ENCODE results near the gene ZNF79. TPM values are rescaled to one million over a fixed set of nuclear protein-coding genes. Genes with fewer than 3 reads are reported as not detected.
A peak's percentile ranks its signal among the peaks of the same experiment; 100 is the strongest.

ZNF79 gene
- total RNA-seq, 1 experiment from 2014 or later = 9.0 TPM

DNA sequence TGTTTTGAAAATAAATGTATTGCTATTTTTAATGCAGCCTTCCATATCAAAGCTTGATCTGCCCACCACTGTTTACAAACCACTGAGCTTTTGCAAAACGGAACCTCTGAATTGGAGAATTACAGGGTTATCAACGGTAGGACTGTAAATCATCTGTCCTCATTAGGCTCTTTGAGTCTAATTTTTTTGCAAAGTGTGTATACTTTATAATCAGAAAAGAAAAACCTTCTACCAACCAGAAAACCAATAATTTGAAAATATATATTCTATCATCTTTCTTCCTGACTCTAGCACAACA is 34.0 kb upstream of the ZNF79 start (continued):
- TF ChIP-seq IRF2 (CRISPR knock-in tag; IDR thresholded peaks at IDR 0.05; ENCODE audit: borderline replicate concordance, low read depth) (no peak), GRHL2 (CRISPR knock-in tag; IDR thresholded peaks at IDR 0.05; ENCODE audit: insufficient replicate concordance, severe bottlenecking) (no peak), GTF2I (CRISPR knock-in tag; conservative IDR thresholded peaks at IDR 0.05) (no peak)
- TF ChIP-seq, protein P1, sequence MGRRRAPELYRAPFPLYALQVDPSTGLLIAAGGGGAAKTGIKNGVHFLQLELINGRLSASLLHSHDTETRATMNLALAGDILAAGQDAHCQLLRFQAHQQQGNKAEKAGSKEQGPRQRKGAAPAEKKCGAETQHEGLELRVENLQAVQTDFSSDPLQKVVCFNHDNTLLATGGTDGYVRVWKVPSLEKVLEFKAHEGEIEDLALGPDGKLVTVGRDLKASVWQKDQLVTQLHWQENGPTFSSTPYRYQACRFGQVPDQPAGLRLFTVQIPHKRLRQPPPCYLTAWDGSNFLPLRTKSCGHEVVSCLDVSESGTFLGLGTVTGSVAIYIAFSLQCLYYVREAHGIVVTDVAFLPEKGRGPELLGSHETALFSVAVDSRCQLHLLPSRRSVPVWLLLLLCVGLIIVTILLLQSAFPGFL (CRISPR knock-in tag; IDR thresholded peaks at IDR 0.05; ENCODE audit: borderline replicate concordance) = no peak
- TF ChIP-seq, protein P2, sequence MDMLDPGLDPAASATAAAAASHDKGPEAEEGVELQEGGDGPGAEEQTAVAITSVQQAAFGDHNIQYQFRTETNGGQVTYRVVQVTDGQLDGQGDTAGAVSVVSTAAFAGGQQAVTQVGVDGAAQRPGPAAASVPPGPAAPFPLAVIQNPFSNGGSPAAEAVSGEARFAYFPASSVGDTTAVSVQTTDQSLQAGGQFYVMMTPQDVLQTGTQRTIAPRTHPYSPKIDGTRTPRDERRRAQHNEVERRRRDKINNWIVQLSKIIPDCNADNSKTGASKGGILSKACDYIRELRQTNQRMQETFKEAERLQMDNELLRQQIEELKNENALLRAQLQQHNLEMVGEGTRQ (CRISPR knock-in tag; IDR thresholded peaks at IDR 0.05) = no peak
- TF ChIP-seq, protein P3, sequence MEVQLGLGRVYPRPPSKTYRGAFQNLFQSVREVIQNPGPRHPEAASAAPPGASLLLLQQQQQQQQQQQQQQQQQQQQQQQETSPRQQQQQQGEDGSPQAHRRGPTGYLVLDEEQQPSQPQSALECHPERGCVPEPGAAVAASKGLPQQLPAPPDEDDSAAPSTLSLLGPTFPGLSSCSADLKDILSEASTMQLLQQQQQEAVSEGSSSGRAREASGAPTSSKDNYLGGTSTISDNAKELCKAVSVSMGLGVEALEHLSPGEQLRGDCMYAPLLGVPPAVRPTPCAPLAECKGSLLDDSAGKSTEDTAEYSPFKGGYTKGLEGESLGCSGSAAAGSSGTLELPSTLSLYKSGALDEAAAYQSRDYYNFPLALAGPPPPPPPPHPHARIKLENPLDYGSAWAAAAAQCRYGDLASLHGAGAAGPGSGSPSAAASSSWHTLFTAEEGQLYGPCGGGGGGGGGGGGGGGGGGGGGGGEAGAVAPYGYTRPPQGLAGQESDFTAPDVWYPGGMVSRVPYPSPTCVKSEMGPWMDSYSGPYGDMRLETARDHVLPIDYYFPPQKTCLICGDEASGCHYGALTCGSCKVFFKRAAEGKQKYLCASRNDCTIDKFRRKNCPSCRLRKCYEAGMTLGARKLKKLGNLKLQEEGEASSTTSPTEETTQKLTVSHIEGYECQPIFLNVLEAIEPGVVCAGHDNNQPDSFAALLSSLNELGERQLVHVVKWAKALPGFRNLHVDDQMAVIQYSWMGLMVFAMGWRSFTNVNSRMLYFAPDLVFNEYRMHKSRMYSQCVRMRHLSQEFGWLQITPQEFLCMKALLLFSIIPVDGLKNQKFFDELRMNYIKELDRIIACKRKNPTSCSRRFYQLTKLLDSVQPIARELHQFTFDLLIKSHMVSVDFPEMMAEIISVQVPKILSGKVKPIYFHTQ (CRISPR knock-in tag; IDR thresholded peaks at IDR 0.05) = no peak
- TF ChIP-seq, protein P4, sequence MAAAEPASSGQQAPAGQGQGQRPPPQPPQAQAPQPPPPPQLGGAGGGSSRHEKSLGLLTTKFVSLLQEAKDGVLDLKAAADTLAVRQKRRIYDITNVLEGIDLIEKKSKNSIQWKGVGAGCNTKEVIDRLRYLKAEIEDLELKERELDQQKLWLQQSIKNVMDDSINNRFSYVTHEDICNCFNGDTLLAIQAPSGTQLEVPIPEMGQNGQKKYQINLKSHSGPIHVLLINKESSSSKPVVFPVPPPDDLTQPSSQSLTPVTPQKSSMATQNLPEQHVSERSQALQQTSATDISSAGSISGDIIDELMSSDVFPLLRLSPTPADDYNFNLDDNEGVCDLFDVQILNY (CRISPR knock-in tag; IDR thresholded peaks at IDR 0.05) = no peak

- no peak overlapping the region for H3K27ac Mint-ChIP-seq
- TF ChIP-seq TP53 (CRISPR knock-in tag; IDR thresholded peaks at IDR 0.05) (no peak), GABPB1 (CRISPR knock-in tag; IDR thresholded peaks at IDR 0.05) (peak; percentile 79)
- ATAC-seq = no peak
Measured at GRCh38 chr9:127390563-127390962, 33.6 kb upstream of the ZNF79 start.

GRCh38 chr9:127392166-127392565 is 32.0 kb upstream of the ZNF79 start:
- H3K9me3 Mint-ChIP-seq = no peaks in the 10 kb centered on the region
- no peak for DNase-seq (ENCODE audit: low spot score)
- peaks cover 15% of the 10 kb centered on the region for H3K4me1 Mint-ChIP-seq
- H3K27ac Mint-ChIP-seq = no peak overlapping the region
- no peaks in the 10 kb centered on the region for H3K36me3 Mint-ChIP-seq
- no peak for TF ChIP-seq RORB (CRISPR knock-in tag; IDR thresholded peaks at IDR 0.05)
- TF ChIP-seq MLX (CRISPR knock-in tag; IDR thresholded peaks at IDR 0.05) = no peak
- no peak for TF ChIP-seq CREM (CRISPR knock-in tag; IDR thresholded peaks at IDR 0.05)
- TF ChIP-seq HMGXB4 (CRISPR knock-in tag; IDR thresholded peaks at IDR 0.05) = no peak
- no peak for TF ChIP-seq ZSCAN18 (CRISPR knock-in tag; IDR thresholded peaks at IDR 0.05)
- TF ChIP-seq JUN (CRISPR knock-in tag; IDR thresholded peaks at IDR 0.05) = no peak
- TF ChIP-seq GABPB1 (CRISPR knock-in tag; IDR thresholded peaks at IDR 0.05) = no peak
- no peak for TF ChIP-seq NR3C1 (CRISPR knock-in tag; conservative IDR thresholded peaks at IDR 0.05; ENCODE audit: low read depth)
- TF ChIP-seq HMGA2 (CRISPR knock-in tag; IDR thresholded peaks at IDR 0.05) = no peak
- no peak for TF ChIP-seq ELF4 (CRISPR knock-in tag; IDR thresholded peaks at IDR 0.05; ENCODE audit: low read depth)
- no peak for TF ChIP-seq ZBTB21 (CRISPR knock-in tag; IDR thresholded peaks at IDR 0.05; ENCODE audit: borderline replicate concordance)
- no peak for TF ChIP-seq ZNF423 (CRISPR knock-in tag; IDR thresholded peaks at IDR 0.05)
- TF ChIP-seq, protein P5, sequence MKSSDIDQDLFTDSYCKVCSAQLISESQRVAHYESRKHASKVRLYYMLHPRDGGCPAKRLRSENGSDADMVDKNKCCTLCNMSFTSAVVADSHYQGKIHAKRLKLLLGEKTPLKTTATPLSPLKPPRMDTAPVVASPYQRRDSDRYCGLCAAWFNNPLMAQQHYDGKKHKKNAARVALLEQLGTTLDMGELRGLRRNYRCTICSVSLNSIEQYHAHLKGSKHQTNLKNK (CRISPR knock-in tag; IDR thresholded peaks at IDR 0.05) = no peak
- CTCF ChIA-PET = interaction anchor here (0.7 to 1.4 kb wide), 4 partner anchors 26 to 177 kb away, joined by 3 to 4 read pairs (median 3); no protein-coding TSS in a partner anchor
- H3K27me3 Mint-ChIP-seq (ENCODE audit: low read depth) = peaks cover 14% of the 10 kb centered on the region
- POLR2A ChIA-PET = no interaction called here
- H3K4me3 Mint-ChIP-seq = no peak overlapping the region
- no peak for ATAC-seq

More at GRCh38 chr9:127390563-127390962, 33.6 kb upstream of the ZNF79 start:
- Mint-ChIP-seq H3K9me3 (no peaks in the 10 kb centered on the region), H3K36me3 (no peaks in the 10 kb centered on the region), H3K4me1 (peaks cover 10% of the 10 kb centered on the region), H3K4me3 (no peak overlapping the region), H3K27me3 (ENCODE audit: low read depth) (peaks cover 9% of the 10 kb centered on the region)
- POLR2A ChIA-PET = no interaction called here
- CTCF ChIA-PET = no interaction called here
- DNase-seq (ENCODE audit: low spot score) = no peak
